IMR-90 (cell line): ENCODE data around the gene MZT2A. TPM values are rescaled to one million over a fixed set of nuclear protein-coding genes. Genes with fewer than 3 reads are reported as not detected.

Source experiments
- ATAC-seq: fragments of 200-7000 bp; cut with Tn5 transposase; 2 replicates; pipeline ENCODE4 v1.9.1; 2020; ENCODE audit warnings: low read depth, mild to moderate bottlenecking, moderate library complexity
- BruUV-seq: library from RNA; stranded (reverse); fragments of 400-500 nt; replicated peaks from 2 replicates; lab custom pipeline; 2021; lab: Mats Ljungman, UMichigan
- CTCF ChIA-PET: fragments of 300-600 bp; formaldehyde crosslinking; extraction: SDS; loops from one replicate; lab custom pipeline; 2021; ENCODE audit warnings: antibody characterized with exemption; lab: Yijun Ruan, JAX
- POLR2A ChIA-PET: fragments of 300-600 bp; sonication (Branson Sonifier 250); formaldehyde crosslinking; loops from one replicate; lab custom pipeline; 2022; ENCODE audit warnings: antibody characterized with exemption; ENCODE audit not compliant: unreplicated experiment; lab: Charles Lee
- DNase-seq: peaks from one replicate; pipeline ENCODE4 v3.0.0; 2013
- H2AFZ ChIP-seq: replicated peaks from 2 replicates; pipeline ENCODE3; 2013; ENCODE audit warnings: low read length, mild to moderate bottlenecking; ENCODE audit not compliant: poor library complexity
- H2AK5ac ChIP-seq: 2 replicates; pipeline ENCODE4 v1.6.1; 2013; ENCODE audit warnings: low read depth, low read length, inconsistent platforms
- H2AK9ac ChIP-seq: replicated peaks from 2 replicates; pipeline ENCODE3; 2013; ENCODE audit warnings: mild to moderate bottlenecking, low read depth, low read length, moderate library complexity; ENCODE audit not compliant: poor library complexity
- H2BK120ac ChIP-seq: 2 replicates; pipeline ENCODE4 v1.6.1; 2013; ENCODE audit warnings: low read depth, low read length, inconsistent platforms
- H2BK15ac ChIP-seq: 3 replicates; pipeline ENCODE4 v1.6.1; 2013; ENCODE audit warnings: low read depth, low read length, inconsistent platforms
- H2BK20ac ChIP-seq: 2 replicates; pipeline ENCODE4 v1.6.1; 2013; ENCODE audit warnings: low read depth, mild to moderate bottlenecking, inconsistent platforms, low read length, moderate library complexity
- H2BK5ac ChIP-seq: 2 replicates; pipeline ENCODE4 v1.6.1; 2013; ENCODE audit warnings: mild to moderate bottlenecking, low read depth, low read length, inconsistent platforms; ENCODE audit not compliant: poor library complexity, severe bottlenecking
- H3K14ac ChIP-seq: replicated peaks from 2 replicates; pipeline ENCODE4 v1.6.1; 2013; ENCODE audit warnings: low read depth, low read length, inconsistent platforms
- H3K18ac ChIP-seq: 2 replicates; pipeline ENCODE4 v1.6.1; 2013; ENCODE audit warnings: low read depth, low read length, control low read depth
- H3K23ac ChIP-seq: 2 replicates; pipeline ENCODE4 v1.6.1; 2013; ENCODE audit warnings: low read depth, low read length, inconsistent platforms
- H3K27ac ChIP-seq: 2 replicates; pipeline ENCODE4 v1.5.1; 2013; ENCODE audit warnings: mild to moderate bottlenecking, control low read depth, low read length; ENCODE audit not compliant: insufficient read depth
- H3K27me3 ChIP-seq: 2 replicates; pipeline ENCODE4 v1.6.1; 2013; ENCODE audit warnings: low read length; ENCODE audit not compliant: control insufficient read depth, insufficient read depth
- H3K36me3 ChIP-seq: 2 replicates; pipeline ENCODE4 v1.6.1; 2013; ENCODE audit warnings: low read length, mixed read lengths; ENCODE audit not compliant: control insufficient read depth, insufficient read depth
- H3K4ac ChIP-seq: 2 replicates; pipeline ENCODE4 v1.6.1; 2013; ENCODE audit warnings: low read depth, low read length, inconsistent platforms
- H3K4me1 ChIP-seq: 2 replicates; pipeline ENCODE4 v1.6.1; 2013; ENCODE audit warnings: low read length, mixed read lengths; ENCODE audit not compliant: control insufficient read depth, insufficient read depth
- H3K4me2 ChIP-seq: 2 replicates; pipeline ENCODE4 v1.6.1; 2013; ENCODE audit warnings: low read depth, mild to moderate bottlenecking, control low read depth, low read length, moderate library complexity
- H3K4me3 ChIP-seq: 2 replicates; pipeline ENCODE4 v1.5.1; 2013; ENCODE audit warnings: low read depth, mild to moderate bottlenecking, control low read depth, low read length, moderate library complexity; ENCODE audit not compliant: insufficient read depth
- H3K56ac ChIP-seq: 2 replicates; pipeline ENCODE4 v1.6.1; 2013; ENCODE audit warnings: low read length, inconsistent platforms; ENCODE audit not compliant: insufficient read depth; ENCODE audit errors: extremely low read depth
- H3K79me1 ChIP-seq, 2 experiments: 2 replicates each; pipeline ENCODE4 v1.6.1; 2013; ENCODE audit warnings: low read length in 2 of 2, inconsistent platforms in 1 of 2, low read depth in 1 of 2
- H3K9ac ChIP-seq: 2 replicates; pipeline ENCODE4 v1.6.1; 2013; ENCODE audit warnings: low read depth, low read length, control low read depth
- H3K9me1 ChIP-seq: 2 replicates; pipeline ENCODE4 v1.6.1; 2013; ENCODE audit warnings: low read length, inconsistent platforms; ENCODE audit not compliant: insufficient read depth
- H3K9me3 ChIP-seq: 2 replicates; pipeline ENCODE4 v1.6.1; 2013; ENCODE audit warnings: low read length; ENCODE audit not compliant: control insufficient read depth, insufficient read depth
- H4K20me1 ChIP-seq: 2 replicates; pipeline ENCODE4 v1.6.1; 2013; ENCODE audit warnings: low read length, inconsistent platforms; ENCODE audit not compliant: insufficient read depth
- H4K5ac ChIP-seq: 2 replicates; pipeline ENCODE4 v1.6.1; 2013; ENCODE audit warnings: mild to moderate bottlenecking, low read depth, low read length, control low read depth
- H4K8ac ChIP-seq, 2 experiments: 2 replicates each; pipeline ENCODE4 v1.6.1; 2013; ENCODE audit warnings: low read depth in 2 of 2, low read length in 2 of 2, control low read depth in 1 of 2, inconsistent platforms in 1 of 2
- H4K91ac ChIP-seq: 2 replicates; pipeline ENCODE4 v1.6.1; 2013; ENCODE audit warnings: low read depth, low read length, inconsistent platforms; ENCODE audit not compliant: insufficient read depth
- BHLHE40 ChIP-seq: fragments of 150-350 bp; IDR thresholded peaks from 2 replicates; pipeline ENCODE4 v1.6.1; 2016; ENCODE audit warnings: mild to moderate bottlenecking, low read depth, low read length
- CEBPB ChIP-seq: IDR thresholded peaks from 2 replicates; pipeline ENCODE4 v1.6.1; 2012; ENCODE audit warnings: low read depth, low read length, improper control_type of control experiment
- FOS ChIP-seq: fragments of 150-350 bp; IDR thresholded peaks from 2 replicates; pipeline ENCODE4 v1.6.1; 2016; ENCODE audit warnings: low read depth, low read length
- MXI1 ChIP-seq: IDR thresholded peaks from 2 replicates; pipeline ENCODE4 v1.6.1; 2012; ENCODE audit warnings: low read depth, mild to moderate bottlenecking, low read length, moderate library complexity, borderline replicate concordance
- NFE2L2 ChIP-seq: fragments of 150-350 bp; IDR thresholded peaks from 2 replicates; pipeline ENCODE4 v1.6.1; 2016; ENCODE audit warnings: low read depth, mild to moderate bottlenecking, low read length
- RAD21 ChIP-seq: IDR thresholded peaks from 2 replicates; pipeline ENCODE4 v1.6.1; 2012; ENCODE audit warnings: low read length, improper control_type of control experiment
- RCOR1 ChIP-seq: IDR thresholded peaks from 2 replicates; pipeline ENCODE4 v1.6.1; 2012; ENCODE audit warnings: mild to moderate bottlenecking, low read length, improper control_type of control experiment; ENCODE audit not compliant: insufficient replicate concordance
- RFX5 ChIP-seq: IDR thresholded peaks from 2 replicates; pipeline ENCODE4 v1.8.0; 2012; ENCODE audit warnings: low read depth, mild to moderate bottlenecking, low read length, moderate library complexity
- SMC3 ChIP-seq: fragments of 150-350 bp; IDR thresholded peaks from 2 replicates; pipeline ENCODE4 v1.6.1; 2016; ENCODE audit warnings: low read depth, mild to moderate bottlenecking, antibody characterized with exemption, low read length, moderate library complexity
- WGBS, 2 experiments: methylation state at CpG; one replicate each; pipeline versions ENCODE4 v1.1.5 to v1.1.7; 2013; ENCODE audit warnings: missing lambda C conversion rate in 2 of 2; ENCODE audit not compliant: insufficient read length in 1 of 2; ENCODE audit errors: extremely low coverage in 2 of 2; 5-methylcytosine and 5-hydroxymethylcytosine counted together
- dilution Hi-C: fragments of 300-500 bp; cut with HindIII; formaldehyde crosslinking; loops from one replicate; pipeline ENCODE4 v1.14.3; 2018; ENCODE audit warnings: low sequenced_read_pairs; ENCODE audit not compliant: unreplicated experiment
- in situ Hi-C: fragments of 300-500 bp; cut with MboI; formaldehyde crosslinking; loops from 3 replicates; pipeline ENCODE4 v1.14.3; 2019; ENCODE audit warnings: low sequenced_read_pairs, inconsistent platforms, mixed read lengths
- intact Hi-C: fragments of 100-400 bp; cut with micrococcal nuclease; formaldehyde crosslinking; loops from 2 replicates; pipeline ENCODE4 v1.10.0; 2022
- polyA plus RNA-seq, 3 experiments: library from polyadenylated mRNA; depleted of rRNA; stranded (reverse); fragments of >200 nt; gene quantifications; 2 replicates each; pipeline ENCODE4 v1.2.3, GENCODE V29; 2012; ENCODE audit warnings: low replicate concordance in 1 of 3
- total RNA-seq: library from RNA; depleted of rRNA; stranded (reverse); fragments of >200 nt; gene quantifications from 2 replicates; pipeline ENCODE4 v1.2.3, GENCODE V29; 2012
- TF ChIP-seq, protein P1 (sequence below): conservative IDR thresholded peaks from 2 replicates; pipeline ENCODE4 v1.5.1; 2012; ENCODE audit warnings: mild to moderate bottlenecking, low read depth, low read length, improper control_type of control experiment
- TF ChIP-seq, protein P2 (sequence below): fragments of 150-350 bp; IDR thresholded peaks from 2 replicates; pipeline ENCODE4 v1.6.1; 2017; ENCODE audit warnings: mild to moderate bottlenecking, antibody characterized with exemption, low read length, low read depth

Gene MZT2A
- total and polyA plus RNA-seq, 2 of the 4 experiments (the other 2 are of a cell fraction): 23.1 to 82.3 TPM

DNA sequence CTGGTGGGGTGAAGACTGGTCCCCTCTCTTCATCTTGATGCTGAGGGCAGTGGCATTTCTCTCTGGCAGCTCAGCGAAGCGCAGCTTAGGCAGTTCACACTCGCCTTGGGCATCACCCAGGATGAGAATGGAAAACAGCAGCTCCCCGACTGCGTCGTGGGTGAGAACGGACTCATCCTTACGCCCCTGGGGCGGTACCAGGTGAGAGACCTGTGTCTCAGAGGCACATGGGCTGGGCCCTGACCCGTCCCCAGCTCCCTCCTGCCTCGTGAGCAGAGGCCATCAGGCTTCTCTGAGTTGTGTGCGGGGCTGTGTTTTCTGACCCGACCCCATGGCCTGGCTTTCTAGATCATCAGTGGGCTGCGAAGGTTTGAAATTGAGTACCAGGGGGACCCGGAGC is 27.3 kb upstream of the MZT2A start:
- Histone ChIP-seq H3K9me1 (no peaks in the 10 kb centered on the region), H3K56ac (no peak overlapping the region), H3K14ac (no peak overlapping the region), H3K18ac (no peak overlapping the region), H2AFZ (no peak overlapping the region), H3K4me3 (no peak overlapping the region), H2AK9ac (no peak overlapping the region), H3K27ac (no peak overlapping the region), H3K9me3 (no peaks in the 10 kb centered on the region), H4K20me1 (no peaks in the 10 kb centered on the region), H3K23ac (no peak overlapping the region), H4K5ac (no peak overlapping the region), H3K4me2 (no peak overlapping the region), H3K4me1 (no peaks in the 10 kb centered on the region), H3K4ac (no peak overlapping the region), H2AK5ac (no peak overlapping the region), H3K36me3 (peaks cover 28% of the 10 kb centered on the region), H3K79me1 (no peaks in the 10 kb centered on the region), H4K91ac (no peak overlapping the region), H2BK120ac (no peak overlapping the region), H3K27me3 (no peaks in the 10 kb centered on the region), H2BK15ac (no peak overlapping the region), H2BK5ac (no peak overlapping the region), H4K8ac (no peak overlapping the region), H2BK20ac (no peak overlapping the region), H3K9ac (no peak overlapping the region)
- ATAC-seq (no peak), DNase-seq (no peak)
- WGBS, 2 experiments: 95% methylated on average over 4 of the region's 15 CpGs; no CpG with 5 or more reads in 1 of the 2 experiments
- no TSS peak for BruUV-seq
- ChIA-PET CTCF (no interaction called here), POLR2A (no interaction called here)
- dilution Hi-C loops (no loop called here), intact Hi-C loops (no loop called here), in situ Hi-C loops (loop anchor here (25.0 kb wide), 2 partner anchors 407 to 1357 kb away; partner anchors contain the start of gene PLEKHB2)
- TF ChIP-seq FOS (no peak), RCOR1 (no peak), MXI1 (no peak), NFE2L2 (no peak), CEBPB (no peak), SMC3 (no peak), BHLHE40 (no peak), RAD21 (no peak), RFX5 (no peak)
- TF ChIP-seq, protein P1, sequence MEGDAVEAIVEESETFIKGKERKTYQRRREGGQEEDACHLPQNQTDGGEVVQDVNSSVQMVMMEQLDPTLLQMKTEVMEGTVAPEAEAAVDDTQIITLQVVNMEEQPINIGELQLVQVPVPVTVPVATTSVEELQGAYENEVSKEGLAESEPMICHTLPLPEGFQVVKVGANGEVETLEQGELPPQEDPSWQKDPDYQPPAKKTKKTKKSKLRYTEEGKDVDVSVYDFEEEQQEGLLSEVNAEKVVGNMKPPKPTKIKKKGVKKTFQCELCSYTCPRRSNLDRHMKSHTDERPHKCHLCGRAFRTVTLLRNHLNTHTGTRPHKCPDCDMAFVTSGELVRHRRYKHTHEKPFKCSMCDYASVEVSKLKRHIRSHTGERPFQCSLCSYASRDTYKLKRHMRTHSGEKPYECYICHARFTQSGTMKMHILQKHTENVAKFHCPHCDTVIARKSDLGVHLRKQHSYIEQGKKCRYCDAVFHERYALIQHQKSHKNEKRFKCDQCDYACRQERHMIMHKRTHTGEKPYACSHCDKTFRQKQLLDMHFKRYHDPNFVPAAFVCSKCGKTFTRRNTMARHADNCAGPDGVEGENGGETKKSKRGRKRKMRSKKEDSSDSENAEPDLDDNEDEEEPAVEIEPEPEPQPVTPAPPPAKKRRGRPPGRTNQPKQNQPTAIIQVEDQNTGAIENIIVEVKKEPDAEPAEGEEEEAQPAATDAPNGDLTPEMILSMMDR: no peak
- TF ChIP-seq, protein P2, sequence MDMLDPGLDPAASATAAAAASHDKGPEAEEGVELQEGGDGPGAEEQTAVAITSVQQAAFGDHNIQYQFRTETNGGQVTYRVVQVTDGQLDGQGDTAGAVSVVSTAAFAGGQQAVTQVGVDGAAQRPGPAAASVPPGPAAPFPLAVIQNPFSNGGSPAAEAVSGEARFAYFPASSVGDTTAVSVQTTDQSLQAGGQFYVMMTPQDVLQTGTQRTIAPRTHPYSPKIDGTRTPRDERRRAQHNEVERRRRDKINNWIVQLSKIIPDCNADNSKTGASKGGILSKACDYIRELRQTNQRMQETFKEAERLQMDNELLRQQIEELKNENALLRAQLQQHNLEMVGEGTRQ: no peak
